IMR-90 (cell line): ENCODE results near the gene ETHE1. TPM values are rescaled to one million over a fixed set of nuclear protein-coding genes. Genes with fewer than 3 reads are reported as not detected.

Source experiments
- ATAC-seq: fragments of 200-7000 bp; cut with Tn5 transposase; 2 replicates; pipeline ENCODE4 v1.9.1; 2020; ENCODE audit warnings: low read depth, mild to moderate bottlenecking, moderate library complexity
- BruUV-seq: library from RNA; stranded (reverse); fragments of 400-500 nt; replicated peaks from 2 replicates; lab custom pipeline; 2021; lab: Mats Ljungman, UMichigan
- CTCF ChIA-PET: fragments of 300-600 bp; formaldehyde crosslinking; extraction: SDS; loops from one replicate; lab custom pipeline; 2021; ENCODE audit warnings: antibody characterized with exemption; lab: Yijun Ruan, JAX
- POLR2A ChIA-PET: fragments of 300-600 bp; sonication (Branson Sonifier 250); formaldehyde crosslinking; loops from one replicate; lab custom pipeline; 2022; ENCODE audit warnings: antibody characterized with exemption; ENCODE audit not compliant: unreplicated experiment; lab: Charles Lee
- DNase-seq: peaks from one replicate; pipeline ENCODE4 v3.0.0; 2013
- H2AFZ ChIP-seq: replicated peaks from 2 replicates; pipeline ENCODE3; 2013; ENCODE audit warnings: low read length, mild to moderate bottlenecking; ENCODE audit not compliant: poor library complexity
- H2AK5ac ChIP-seq: 2 replicates; pipeline ENCODE4 v1.6.1; 2013; ENCODE audit warnings: low read depth, low read length, inconsistent platforms
- H2AK9ac ChIP-seq: replicated peaks from 2 replicates; pipeline ENCODE3; 2013; ENCODE audit warnings: mild to moderate bottlenecking, low read depth, low read length, moderate library complexity; ENCODE audit not compliant: poor library complexity
- H2BK120ac ChIP-seq: 2 replicates; pipeline ENCODE4 v1.6.1; 2013; ENCODE audit warnings: low read depth, low read length, inconsistent platforms
- H2BK15ac ChIP-seq: 3 replicates; pipeline ENCODE4 v1.6.1; 2013; ENCODE audit warnings: low read depth, low read length, inconsistent platforms
- H2BK20ac ChIP-seq: 2 replicates; pipeline ENCODE4 v1.6.1; 2013; ENCODE audit warnings: low read depth, mild to moderate bottlenecking, inconsistent platforms, low read length, moderate library complexity
- H2BK5ac ChIP-seq: 2 replicates; pipeline ENCODE4 v1.6.1; 2013; ENCODE audit warnings: mild to moderate bottlenecking, low read depth, low read length, inconsistent platforms; ENCODE audit not compliant: poor library complexity, severe bottlenecking
- H3K14ac ChIP-seq: replicated peaks from 2 replicates; pipeline ENCODE4 v1.6.1; 2013; ENCODE audit warnings: low read depth, low read length, inconsistent platforms
- H3K18ac ChIP-seq: 2 replicates; pipeline ENCODE4 v1.6.1; 2013; ENCODE audit warnings: low read depth, low read length, control low read depth
- H3K23ac ChIP-seq: 2 replicates; pipeline ENCODE4 v1.6.1; 2013; ENCODE audit warnings: low read depth, low read length, inconsistent platforms
- H3K27ac ChIP-seq: 2 replicates; pipeline ENCODE4 v1.5.1; 2013; ENCODE audit warnings: mild to moderate bottlenecking, control low read depth, low read length; ENCODE audit not compliant: insufficient read depth
- H3K27me3 ChIP-seq: 2 replicates; pipeline ENCODE4 v1.6.1; 2013; ENCODE audit warnings: low read length; ENCODE audit not compliant: control insufficient read depth, insufficient read depth
- H3K36me3 ChIP-seq: 2 replicates; pipeline ENCODE4 v1.6.1; 2013; ENCODE audit warnings: low read length, mixed read lengths; ENCODE audit not compliant: control insufficient read depth, insufficient read depth
- H3K4ac ChIP-seq: 2 replicates; pipeline ENCODE4 v1.6.1; 2013; ENCODE audit warnings: low read depth, low read length, inconsistent platforms
- H3K4me1 ChIP-seq: 2 replicates; pipeline ENCODE4 v1.6.1; 2013; ENCODE audit warnings: low read length, mixed read lengths; ENCODE audit not compliant: control insufficient read depth, insufficient read depth
- H3K4me2 ChIP-seq: 2 replicates; pipeline ENCODE4 v1.6.1; 2013; ENCODE audit warnings: low read depth, mild to moderate bottlenecking, control low read depth, low read length, moderate library complexity
- H3K4me3 ChIP-seq: 2 replicates; pipeline ENCODE4 v1.5.1; 2013; ENCODE audit warnings: low read depth, mild to moderate bottlenecking, control low read depth, low read length, moderate library complexity; ENCODE audit not compliant: insufficient read depth
- H3K56ac ChIP-seq: 2 replicates; pipeline ENCODE4 v1.6.1; 2013; ENCODE audit warnings: low read length, inconsistent platforms; ENCODE audit not compliant: insufficient read depth; ENCODE audit errors: extremely low read depth
- H3K79me1 ChIP-seq, 2 experiments: 2 replicates each; pipeline ENCODE4 v1.6.1; 2013; ENCODE audit warnings: low read length in 2 of 2, inconsistent platforms in 1 of 2, low read depth in 1 of 2
- H3K9ac ChIP-seq: 2 replicates; pipeline ENCODE4 v1.6.1; 2013; ENCODE audit warnings: low read depth, low read length, control low read depth
- H3K9me1 ChIP-seq: 2 replicates; pipeline ENCODE4 v1.6.1; 2013; ENCODE audit warnings: low read length, inconsistent platforms; ENCODE audit not compliant: insufficient read depth
- H3K9me3 ChIP-seq: 2 replicates; pipeline ENCODE4 v1.6.1; 2013; ENCODE audit warnings: low read length; ENCODE audit not compliant: control insufficient read depth, insufficient read depth
- H4K20me1 ChIP-seq: 2 replicates; pipeline ENCODE4 v1.6.1; 2013; ENCODE audit warnings: low read length, inconsistent platforms; ENCODE audit not compliant: insufficient read depth
- H4K5ac ChIP-seq: 2 replicates; pipeline ENCODE4 v1.6.1; 2013; ENCODE audit warnings: mild to moderate bottlenecking, low read depth, low read length, control low read depth
- H4K8ac ChIP-seq, 2 experiments: 2 replicates each; pipeline ENCODE4 v1.6.1; 2013; ENCODE audit warnings: low read depth in 2 of 2, low read length in 2 of 2, control low read depth in 1 of 2, inconsistent platforms in 1 of 2
- H4K91ac ChIP-seq: 2 replicates; pipeline ENCODE4 v1.6.1; 2013; ENCODE audit warnings: low read depth, low read length, inconsistent platforms; ENCODE audit not compliant: insufficient read depth
- MAZ ChIP-seq: IDR thresholded peaks from 2 replicates; pipeline ENCODE4 v1.6.1; 2012; ENCODE audit warnings: low read depth, mild to moderate bottlenecking, low read length, improper control_type of control experiment, moderate library complexity, borderline replicate concordance
- MXI1 ChIP-seq: IDR thresholded peaks from 2 replicates; pipeline ENCODE4 v1.6.1; 2012; ENCODE audit warnings: low read depth, mild to moderate bottlenecking, low read length, moderate library complexity, borderline replicate concordance
- WGBS, 2 experiments: methylation state at CpG; one replicate each; pipeline versions ENCODE4 v1.1.5 to v1.1.7; 2013; ENCODE audit warnings: missing lambda C conversion rate in 2 of 2; ENCODE audit not compliant: insufficient read length in 1 of 2; ENCODE audit errors: extremely low coverage in 2 of 2; 5-methylcytosine and 5-hydroxymethylcytosine counted together
- dilution Hi-C: fragments of 300-500 bp; cut with HindIII; formaldehyde crosslinking; loops from one replicate; pipeline ENCODE4 v1.14.3; 2018; ENCODE audit warnings: low sequenced_read_pairs; ENCODE audit not compliant: unreplicated experiment
- in situ Hi-C: fragments of 300-500 bp; cut with MboI; formaldehyde crosslinking; loops from 3 replicates; pipeline ENCODE4 v1.14.3; 2019; ENCODE audit warnings: low sequenced_read_pairs, inconsistent platforms, mixed read lengths
- intact Hi-C: fragments of 100-400 bp; cut with micrococcal nuclease; formaldehyde crosslinking; loops from 2 replicates; pipeline ENCODE4 v1.10.0; 2022
- polyA plus RNA-seq, 3 experiments: library from polyadenylated mRNA; depleted of rRNA; stranded (reverse); fragments of >200 nt; gene quantifications; 2 replicates each; pipeline ENCODE4 v1.2.3, GENCODE V29; 2012; ENCODE audit warnings: low replicate concordance in 1 of 3
- total RNA-seq: library from RNA; depleted of rRNA; stranded (reverse); fragments of >200 nt; gene quantifications from 2 replicates; pipeline ENCODE4 v1.2.3, GENCODE V29; 2012

ETHE1 gene
- total and polyA plus RNA-seq, 2 of the 4 experiments (the other 2 are of a cell fraction), result 161 to 233 TPM

- Histone ChIP-seq H3K56ac (peak overlapping the region; percentile 65), H3K27ac (peak overlapping the region; percentile 19), H3K4me1 (peaks cover 4% of the 10 kb centered on the region), H3K9me1 (peaks cover 11% of the 10 kb centered on the region), H3K9ac (peak overlapping the region; percentile 80), H3K27me3 (no peaks in the 10 kb centered on the region), H3K18ac (no peak overlapping the region), H3K79me1 (peaks cover 20 to 63% of the 10 kb centered on the region in 2 experiments; a peak in 3 of 4 replicates), H4K20me1 (peaks cover 6% of the 10 kb centered on the region), H2BK20ac (no peak overlapping the region), H2BK5ac (no peak overlapping the region), H2BK15ac (no peak overlapping the region), H4K8ac (peak overlapping the region; percentile 33 to 53; a peak in 3 of 4 replicates), H4K5ac (no peak overlapping the region), H3K36me3 (peaks cover 2% of the 10 kb centered on the region; the same call in 1 of the 2 replicates), H3K4me2 (peak overlapping the region; percentile 82), H3K4ac (peak overlapping the region; percentile 76), H3K23ac (peak overlapping the region; percentile 81), H3K14ac (peak overlapping the region; percentile 79), H2AK9ac (peak overlapping the region; percentile 84), H2AFZ (peak overlapping the region; percentile 94), H3K4me3 (peak overlapping the region; percentile 96), H2BK120ac (no peak overlapping the region), H4K91ac (peak overlapping the region; percentile 33; the same call in 1 of the 2 replicates), H2AK5ac (peak overlapping the region; percentile 54), H3K9me3 (no peaks in the 10 kb centered on the region)
- dilution Hi-C loops (no loop called here), in situ Hi-C loops (loop anchor here (10.0 kb wide), 1 partner anchor 421 kb away; no protein-coding TSS in a partner anchor), intact Hi-C loops (no loop called here)
- ChIA-PET CTCF (no interaction called here), POLR2A (no interaction called here)
- WGBS, 2 experiments, result 9% methylated on average over 6 of the region's 26 CpGs; no CpG with 5 or more reads in 1 of the 2 experiments
- no TSS peak for BruUV-seq
- TF ChIP-seq MXI1 (peak; percentile 52; the same call in 1 of the 2 replicates), MAZ (no peak)
- DNase-seq (peak; percentile 9), ATAC-seq (peak; percentile 30)
Observed at GRCh38 chr19:43525836-43526771, 897 bp downstream of the ETHE1 start.
